HG03039 (cell line): ENCODE data around the gene GLO1.

Experiments
- ATAC-seq: cut with Tn5 transposase; IDR thresholded peaks from one replicate; pipeline ENCODE4 v1.9.1; 2021; ENCODE audit warnings: mild to moderate bottlenecking, moderate library complexity; ENCODE audit not compliant: unreplicated experiment

Gene GLO1

DNA sequence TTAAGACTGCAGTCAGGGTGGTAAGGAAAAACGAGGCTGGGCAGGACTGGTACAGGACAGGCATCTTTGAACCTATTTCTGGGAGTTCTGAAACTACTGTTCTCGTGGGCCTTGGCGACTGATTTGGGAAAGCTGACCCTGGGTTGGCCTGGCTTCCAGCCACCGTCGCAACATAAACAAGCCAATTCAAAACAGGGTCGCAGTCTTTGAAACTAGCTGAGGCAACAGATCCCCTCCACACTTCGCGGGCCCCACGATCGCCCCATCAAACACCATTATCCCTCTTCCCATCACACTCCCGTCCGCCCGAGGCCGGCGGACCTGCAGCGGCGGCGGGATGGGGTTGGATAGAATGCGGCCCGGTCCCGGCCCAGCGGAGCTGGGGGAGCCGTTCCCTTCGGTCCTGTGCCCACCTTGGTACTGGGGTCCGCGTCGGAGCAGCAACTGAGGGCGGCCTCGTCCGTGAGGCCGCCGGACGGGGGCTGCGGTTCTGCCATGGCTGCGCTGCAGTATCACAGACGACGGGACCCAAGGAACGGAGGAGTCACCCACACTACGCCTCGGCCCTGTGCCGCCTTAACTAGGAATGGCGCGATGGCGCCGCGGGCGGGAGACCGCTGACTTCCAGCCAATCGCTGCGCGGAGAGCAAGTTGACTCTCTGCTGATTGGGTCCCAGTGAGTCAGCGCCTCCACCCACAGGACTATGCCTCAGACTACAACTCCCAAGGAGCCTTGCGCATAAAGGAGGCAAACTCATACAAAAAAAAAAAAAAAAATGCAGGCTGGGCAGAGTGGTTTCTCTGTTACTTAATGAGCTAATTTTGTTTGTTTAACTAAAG, at the start of gene GLO1:
Gene GLO1 (minus strand): TSS at position 588 of the 840 bp plus-strand sequence. CDS start 91 bp downstream, at position 497.
- peak; percentile 99 for ATAC-seq

DNA sequence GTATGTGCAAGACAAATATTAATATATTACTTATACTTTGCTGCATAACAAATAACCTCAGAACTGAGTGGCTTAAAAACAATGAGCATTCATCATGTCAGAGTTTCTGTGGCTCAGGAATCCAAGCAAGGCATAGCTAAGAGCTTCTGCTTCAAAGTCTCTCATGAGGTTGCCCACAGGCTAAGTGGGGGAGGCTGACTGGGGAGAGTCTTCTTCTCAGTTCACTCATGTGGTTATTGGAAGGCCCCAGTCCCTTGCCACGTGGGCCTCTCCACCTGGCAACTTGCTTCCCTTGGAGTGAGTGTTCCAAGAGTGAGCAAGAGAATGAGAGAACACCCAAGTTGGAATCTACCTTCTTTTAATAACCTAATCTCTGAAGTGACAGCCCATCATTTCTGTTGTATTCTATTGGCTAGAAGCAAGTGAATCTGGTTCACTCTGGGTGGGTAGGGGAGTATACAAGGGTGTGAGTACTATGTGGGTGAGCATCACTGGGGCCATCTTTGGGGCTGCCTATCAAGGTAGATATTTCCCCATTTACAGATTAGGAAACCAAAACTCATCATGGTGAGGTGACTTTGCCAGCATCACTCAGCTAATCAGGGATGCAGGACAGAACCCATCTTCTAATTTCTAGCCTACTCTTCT, 48.1 kb upstream of the GLO1 start:
- no peak for ATAC-seq

DNA sequence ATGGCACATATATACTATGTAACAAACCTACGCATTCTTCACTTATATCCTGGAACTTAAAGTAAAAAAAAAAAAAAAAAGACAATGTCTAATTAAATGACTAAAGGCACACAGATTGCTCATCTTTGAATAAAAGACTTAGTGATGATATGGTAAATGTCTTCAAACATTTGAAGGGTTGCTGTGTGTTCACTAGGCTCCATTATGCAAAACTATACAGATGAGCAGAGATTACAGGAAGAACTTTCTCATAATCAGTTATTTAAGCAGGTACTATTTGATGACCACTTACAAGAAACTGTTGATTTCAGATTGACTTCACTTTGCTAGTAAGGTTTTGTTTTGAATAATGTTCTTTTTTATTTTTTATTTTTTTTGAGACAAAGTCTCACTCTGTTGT, 46.5 kb upstream of the GLO1 start:
- ATAC-seq = no peak

DNA sequence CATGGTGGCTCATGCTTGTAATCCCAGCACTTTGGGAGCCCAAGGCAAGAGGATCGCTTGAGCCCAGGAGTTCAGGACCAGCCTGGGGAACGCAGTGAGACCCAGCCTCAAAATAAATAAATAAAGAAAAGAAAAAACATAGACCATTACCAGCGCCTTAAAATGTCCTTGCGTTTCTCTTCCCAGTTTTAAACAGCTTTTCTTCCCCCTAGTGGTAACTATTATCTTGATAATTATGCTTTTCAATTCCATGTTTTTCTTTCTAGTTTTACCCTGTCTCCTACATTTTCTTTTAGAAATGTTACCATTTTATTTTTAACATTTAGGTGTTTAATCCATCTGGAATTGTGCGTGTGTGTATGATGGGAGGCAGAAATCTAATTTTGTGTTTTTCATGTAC, 36.6 kb upstream of the GLO1 start:
- ATAC-seq = no peak

DNA sequence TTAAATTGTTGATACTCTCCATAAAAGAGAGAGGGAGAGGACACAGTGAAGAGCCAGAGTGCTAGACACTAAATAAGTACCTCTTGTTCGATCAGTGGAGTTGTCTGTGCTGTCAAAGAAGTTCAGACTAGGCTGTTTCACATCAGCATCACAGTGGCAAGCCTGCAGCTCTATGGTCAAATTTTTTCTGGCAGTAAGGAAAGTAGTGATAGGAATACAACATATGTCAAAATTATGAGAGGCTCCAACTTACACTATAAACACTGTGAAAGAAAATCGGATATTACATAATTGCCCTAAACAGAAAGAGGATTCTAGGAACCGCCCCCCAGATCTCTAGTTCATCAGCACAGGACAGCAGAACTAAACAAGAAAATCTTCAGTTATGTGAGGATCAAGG, 35.3 kb upstream of the GLO1 start:
- no peak for ATAC-seq

DNA sequence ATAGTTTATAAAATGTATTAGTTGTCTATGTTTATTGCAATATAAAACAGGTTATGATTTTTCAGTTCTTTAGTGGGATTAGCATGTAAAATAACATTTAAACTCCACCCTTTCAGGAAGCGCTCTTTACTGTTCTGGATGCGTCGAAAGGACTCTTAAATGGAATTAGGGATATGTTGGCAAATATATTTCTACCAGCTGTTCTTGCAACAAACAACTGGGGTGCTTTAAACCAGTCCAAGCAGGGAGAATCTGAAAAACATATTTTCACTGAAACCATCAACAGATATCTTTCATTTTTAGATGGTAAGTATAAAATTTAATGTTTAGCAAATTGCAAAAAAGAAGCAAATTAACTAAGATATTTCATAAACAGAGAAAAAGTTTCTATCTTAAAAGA, 34.0 kb upstream of the GLO1 start:
- no peak for ATAC-seq

DNA sequence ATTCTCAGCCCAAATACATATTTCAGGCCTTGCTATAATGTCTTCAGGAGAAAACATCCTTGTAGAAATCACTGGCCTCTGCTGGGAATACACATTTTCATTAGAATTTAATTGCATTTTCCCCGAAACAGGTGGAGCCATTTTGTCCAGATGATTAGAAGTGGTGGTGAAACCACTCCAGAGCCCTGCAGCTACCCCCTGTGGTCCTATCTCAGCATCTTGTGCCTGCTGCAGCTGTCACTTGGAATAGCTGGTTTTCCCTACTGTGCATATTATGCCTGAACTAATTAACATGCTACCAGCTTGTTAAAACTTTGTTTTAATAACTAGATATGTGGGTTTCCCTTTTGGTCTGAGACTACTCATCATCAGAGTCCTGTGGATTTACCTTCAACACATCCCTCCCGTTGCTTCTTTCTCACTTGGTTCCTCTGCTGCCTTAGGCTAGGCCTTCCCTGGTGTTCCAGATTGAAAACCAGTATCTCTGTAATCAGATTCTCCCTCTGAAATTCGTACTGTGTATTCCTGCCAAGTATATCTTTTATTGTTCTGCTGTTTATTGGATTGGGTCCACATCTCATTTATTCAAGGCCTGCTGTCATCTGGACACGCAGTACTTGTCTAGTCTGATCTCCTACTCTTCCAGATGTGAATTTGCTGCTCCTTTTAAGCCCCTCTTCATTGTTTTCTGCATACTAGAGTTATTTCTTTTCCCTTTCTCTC, 27.4 kb upstream of the GLO1 start:
- ATAC-seq = no peak

DNA sequence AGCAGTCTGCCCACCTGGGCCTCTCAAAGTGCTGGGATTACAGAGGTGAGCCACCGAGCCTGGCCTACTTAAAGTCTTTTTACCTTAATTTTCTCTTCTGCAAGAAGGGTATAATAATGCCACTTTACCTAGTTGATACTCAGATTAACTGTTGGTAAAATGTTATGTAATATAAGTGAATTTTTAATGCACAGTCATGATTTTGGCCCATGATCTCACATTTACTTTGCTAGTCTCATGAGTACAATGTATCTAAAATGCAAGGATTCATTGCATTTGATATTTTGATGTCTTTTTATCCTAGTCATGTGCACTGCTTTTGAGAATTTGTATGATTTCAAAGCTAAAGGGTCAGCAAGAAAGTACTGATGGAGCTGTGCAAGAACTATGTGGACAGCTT, 25.3 kb upstream of the GLO1 start:
- ATAC-seq = no peak

DNA sequence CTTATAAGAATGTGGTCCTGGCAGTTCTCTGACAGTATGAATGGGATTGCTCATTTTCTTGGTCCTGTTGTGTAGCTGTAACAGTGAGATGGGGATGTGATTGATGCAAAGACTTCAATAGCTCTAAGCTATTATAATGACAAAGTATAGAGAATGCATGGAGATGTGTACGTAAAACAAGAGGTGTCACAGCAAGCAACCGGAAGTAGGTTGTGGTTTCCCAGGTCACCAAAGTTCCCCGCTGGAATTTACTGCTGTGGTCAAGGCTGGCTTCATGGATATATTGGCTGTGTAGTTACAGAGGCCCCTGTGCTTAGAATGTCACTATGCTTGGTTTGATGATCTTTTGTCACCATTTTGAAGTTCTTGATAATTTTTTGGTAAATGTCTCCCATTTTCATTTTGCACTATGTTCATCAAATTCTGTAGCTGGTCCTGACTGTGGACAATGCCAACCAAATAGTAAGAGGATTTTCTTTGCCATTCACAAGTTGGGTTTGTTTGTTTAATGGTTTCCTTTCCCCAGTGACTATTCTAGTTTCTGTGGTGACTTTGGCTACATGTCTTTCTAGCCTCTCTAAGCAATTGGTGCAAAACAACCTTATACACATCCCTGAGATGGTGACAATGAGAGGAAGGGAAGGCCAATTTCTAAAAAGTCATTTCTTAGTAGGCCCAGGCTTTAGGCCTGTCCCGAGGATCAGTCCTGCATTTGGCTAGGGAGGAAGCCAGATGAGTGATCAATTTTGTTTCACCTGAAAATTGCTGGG, 22.7 kb upstream of the GLO1 start:
- no peak for ATAC-seq

DNA sequence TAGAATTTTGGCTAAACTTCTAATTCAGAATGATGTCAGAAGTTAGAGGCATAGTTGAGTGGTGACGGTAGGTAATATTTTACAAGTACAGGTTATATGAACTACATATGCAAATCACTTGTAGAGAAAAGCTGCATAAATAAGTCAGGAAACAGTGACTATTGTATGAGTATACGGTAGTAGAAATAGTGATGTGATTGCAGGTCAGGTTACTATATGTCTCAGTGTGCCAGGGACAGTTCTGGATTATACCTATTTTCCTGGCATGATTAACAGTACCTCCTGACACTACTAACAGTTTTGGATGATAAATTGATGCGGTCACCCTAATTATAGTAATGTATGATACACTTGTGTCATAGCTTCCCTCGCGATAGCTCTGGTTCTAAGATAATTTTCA, 21.4 kb upstream of the GLO1 start:
- ATAC-seq = no peak

DNA sequence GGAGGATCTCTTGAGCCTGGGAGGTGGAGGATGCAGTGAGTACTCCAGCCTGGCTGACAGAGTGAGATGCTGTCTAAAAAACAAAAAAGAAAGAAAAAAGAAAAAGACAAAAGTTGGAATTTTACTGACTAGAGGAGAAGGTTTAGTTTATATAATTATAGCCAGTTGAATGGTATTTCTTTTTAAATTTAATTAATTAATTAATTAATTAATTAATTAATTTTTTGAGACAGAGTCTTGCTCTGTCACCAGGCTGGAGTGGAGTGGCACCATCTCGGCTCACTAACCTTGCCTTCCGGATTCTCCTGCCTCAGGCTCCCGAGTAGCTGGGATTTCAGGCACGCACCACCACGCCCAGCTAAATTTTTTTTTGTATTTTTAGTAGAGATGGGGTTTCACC, 20.8 kb upstream of the GLO1 start:
- ATAC-seq = no peak

DNA sequence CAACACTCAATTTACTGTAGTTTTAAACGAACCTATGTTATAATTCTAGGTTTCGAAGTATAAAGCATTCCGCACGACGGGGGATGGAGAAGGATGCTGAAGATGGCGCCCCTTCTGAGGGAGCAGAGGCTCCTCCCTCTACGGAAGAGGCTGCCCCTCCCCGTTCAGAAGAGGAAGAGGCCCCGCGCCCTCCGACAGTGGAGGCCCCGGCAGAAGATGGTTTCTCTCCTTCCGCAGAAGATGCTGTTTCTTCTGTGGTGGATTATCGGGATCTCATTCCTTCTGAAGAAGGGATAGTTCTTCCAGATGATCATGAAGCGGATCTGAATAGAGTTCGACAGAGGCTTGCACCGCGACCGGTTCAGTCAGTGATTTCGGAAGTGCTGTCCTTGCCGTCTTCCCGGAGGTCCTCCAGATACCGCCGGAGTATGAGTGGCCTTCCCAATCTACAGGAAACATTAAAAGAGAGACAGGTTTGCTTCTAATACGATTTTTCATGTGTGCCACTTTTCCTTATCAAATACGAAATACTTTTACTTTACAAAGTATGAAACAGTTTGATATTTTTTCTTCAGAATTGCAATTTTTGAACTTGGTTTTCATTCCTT, 19.9 kb upstream of the GLO1 start:
- ATAC-seq = no peak

DNA sequence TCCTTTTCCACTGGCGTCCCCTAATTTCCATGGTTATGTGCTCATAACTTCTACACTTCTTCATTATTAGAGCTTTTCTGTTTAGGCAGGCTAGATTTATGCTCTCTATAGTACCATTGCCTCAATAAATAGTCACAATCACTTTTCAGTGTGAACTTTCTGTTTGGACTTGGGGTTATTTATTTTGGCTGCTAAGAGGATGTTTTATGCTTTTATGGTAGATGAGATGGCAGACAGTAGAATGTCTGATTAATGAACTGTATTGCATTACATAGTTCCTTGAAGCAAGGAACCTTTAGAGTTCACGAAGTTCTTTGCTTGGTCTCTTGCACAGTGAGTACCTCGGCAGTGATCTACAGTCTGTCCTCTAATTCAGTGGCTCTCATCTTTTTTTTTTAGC, 19.1 kb upstream of the GLO1 start:
- ATAC-seq = no peak

DNA sequence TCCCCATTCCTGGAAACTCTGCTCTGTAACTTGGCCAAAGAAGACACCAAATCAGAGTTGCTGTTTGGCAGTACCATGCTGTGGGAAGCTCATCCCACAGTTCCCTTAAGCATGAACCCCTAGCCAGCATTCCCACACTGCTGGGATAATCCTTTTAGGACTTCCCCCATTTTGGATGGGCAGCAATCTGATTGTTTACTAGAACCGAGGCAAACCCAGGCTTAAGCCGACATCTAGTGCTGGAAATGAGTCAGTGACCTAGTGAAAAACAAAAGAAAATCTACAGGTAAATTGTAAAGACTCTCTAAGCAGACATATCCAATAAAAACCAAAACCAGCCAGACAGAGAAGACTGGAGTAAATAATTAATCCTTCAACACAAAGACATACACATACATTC, 17.4 kb upstream of the GLO1 start:
- ATAC-seq = no peak

DNA sequence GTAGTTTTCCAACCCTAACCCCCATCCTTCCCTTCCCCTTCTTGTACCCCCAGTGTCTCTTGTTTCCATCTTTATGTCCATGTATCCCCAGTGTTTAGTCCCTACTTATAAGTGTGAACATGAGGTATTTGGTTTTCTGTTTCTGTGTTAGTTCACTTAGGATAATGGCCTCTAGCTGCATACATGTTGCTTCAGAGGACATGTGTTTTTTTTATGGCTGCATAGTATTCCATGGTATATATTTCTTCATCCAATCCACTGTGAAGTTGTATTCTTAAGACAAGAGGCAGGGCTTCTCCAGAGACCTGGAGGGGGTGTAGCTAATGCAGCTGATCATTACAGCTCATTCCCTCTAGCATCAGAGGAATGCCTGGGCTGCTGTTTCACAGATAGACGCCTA, 16.4 kb upstream of the GLO1 start:
- no peak for ATAC-seq

DNA sequence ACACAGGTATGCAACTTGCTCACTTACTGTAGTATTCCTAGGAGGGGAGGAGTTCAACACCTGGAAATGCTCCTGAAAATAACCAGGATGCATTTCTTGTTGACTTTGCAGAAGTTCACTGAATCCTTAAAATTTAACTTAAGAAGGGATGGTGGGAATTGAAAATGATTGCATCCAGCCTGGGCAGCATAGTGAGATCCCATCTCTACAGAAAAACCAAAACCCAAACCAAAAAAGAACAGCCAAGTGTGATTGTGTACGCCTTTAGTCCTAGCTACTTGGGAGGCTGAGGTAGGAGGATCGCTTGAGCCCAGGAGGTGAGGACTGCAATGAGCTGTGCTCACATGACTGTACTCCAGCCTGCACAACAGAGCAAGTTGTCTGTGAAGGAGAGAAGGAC, 13.9 kb upstream of the GLO1 start:
- ATAC-seq = no peak

DNA sequence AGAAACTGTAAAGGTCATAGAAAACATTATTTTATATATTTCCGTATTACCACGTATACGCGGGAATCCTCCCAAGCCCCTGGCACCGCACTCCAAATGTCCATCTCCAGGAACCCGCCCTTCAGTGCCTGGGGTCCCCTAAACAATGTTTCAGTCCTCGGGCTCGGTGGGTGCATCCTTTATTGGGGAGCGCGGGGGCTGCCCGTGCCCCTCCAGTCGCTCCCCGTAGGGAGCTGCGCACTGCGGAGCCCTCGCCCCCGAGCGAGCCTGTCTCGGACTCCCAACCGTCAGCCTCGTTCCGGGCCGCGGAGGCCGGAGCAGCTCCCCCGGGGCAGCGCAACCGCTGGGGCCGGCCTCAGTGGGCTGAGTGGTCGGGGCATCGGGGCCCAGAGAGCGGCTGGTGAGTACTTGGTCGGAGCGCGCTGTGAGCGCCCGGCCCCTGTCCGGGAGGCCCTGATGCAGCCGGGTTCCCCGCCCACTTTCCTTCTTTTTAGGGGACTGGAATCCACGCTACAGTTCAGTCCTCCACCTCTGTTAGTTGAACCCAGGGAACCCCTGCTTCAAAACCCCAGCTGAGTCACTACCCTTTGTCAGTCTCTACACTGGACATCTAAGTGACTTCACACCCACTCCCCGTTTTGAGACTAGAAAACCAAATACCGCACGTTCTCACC, 12.2 kb upstream of the GLO1 start, which contains the start of gene DNAH8:
Gene DNAH8 (plus strand): TSS at position 296 of the 674 bp plus-strand sequence. CDS start 7,499 bp downstream, outside the sequence.
- no peak for ATAC-seq

DNA sequence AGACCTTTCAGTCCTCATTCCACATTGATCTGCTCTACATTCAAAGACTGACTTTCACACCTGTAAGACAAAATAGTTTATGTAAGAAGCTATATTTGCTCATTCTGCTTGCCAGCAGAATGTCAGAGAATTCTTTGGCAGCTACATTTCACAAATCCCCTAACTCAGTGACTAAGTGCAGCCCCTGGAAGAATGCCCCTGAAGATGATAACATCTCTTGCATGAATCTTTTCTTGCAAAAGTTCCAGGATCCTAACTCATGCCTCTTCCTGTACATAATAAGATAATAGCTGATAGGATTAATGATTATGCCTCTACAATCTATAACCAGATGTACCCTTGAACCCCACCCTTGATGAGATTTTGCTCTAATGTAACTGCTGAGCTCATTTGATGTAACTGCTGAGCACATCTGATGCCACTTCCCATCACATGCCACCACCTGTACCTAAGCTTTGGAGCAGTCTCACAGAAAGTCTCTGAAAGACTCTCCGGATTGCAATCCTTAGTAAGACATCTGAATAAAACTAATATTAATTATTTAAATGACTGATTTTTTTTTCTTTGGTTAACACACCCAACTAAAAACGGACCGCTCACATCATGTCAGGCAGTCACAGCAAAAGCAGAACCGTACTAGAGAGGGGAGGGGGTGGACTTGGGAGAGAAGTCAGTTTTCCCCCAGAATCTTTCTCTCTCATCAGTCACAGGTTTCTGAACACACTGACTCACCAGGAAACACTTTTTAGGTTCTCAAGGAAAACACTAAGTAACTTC, 11.5 kb upstream of the GLO1 start:
- ATAC-seq = no peak

DNA sequence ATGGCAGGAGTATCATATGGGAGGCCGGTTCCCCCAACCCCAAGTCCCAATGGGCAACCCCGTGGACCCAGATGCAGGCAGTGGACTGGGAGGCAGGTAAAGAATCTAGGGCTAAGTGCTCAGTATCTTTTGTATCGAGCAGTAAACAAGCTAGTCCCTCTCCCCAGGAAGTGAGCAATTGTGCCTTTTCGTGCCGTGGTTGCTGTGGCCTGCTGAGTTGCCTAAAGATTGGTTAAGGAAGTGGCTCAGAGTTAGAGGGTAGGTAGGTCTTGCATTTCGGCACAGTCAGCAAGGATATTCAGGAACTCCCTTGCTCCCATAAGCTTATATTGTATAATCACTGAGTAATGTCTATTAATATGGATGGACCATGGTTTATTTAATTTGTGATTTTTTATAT, 10.9 kb upstream of the GLO1 start:
- no peak for ATAC-seq
